SH-SY5Y (cell line): ENCODE data around the gene AMIGO3.

ENCODE experiments used
- GATA2 ChIP-seq: IDR thresholded peaks from 2 replicates; pipeline ENCODE4 v1.6.1; 2011; ENCODE audit warnings: mild to moderate bottlenecking, low read depth, low read length
- GATA3 ChIP-seq: IDR thresholded peaks from 2 replicates; pipeline ENCODE4 v1.6.1; 2011; ENCODE audit warnings: low read depth, mild to moderate bottlenecking, low read length, moderate library complexity

DNA sequence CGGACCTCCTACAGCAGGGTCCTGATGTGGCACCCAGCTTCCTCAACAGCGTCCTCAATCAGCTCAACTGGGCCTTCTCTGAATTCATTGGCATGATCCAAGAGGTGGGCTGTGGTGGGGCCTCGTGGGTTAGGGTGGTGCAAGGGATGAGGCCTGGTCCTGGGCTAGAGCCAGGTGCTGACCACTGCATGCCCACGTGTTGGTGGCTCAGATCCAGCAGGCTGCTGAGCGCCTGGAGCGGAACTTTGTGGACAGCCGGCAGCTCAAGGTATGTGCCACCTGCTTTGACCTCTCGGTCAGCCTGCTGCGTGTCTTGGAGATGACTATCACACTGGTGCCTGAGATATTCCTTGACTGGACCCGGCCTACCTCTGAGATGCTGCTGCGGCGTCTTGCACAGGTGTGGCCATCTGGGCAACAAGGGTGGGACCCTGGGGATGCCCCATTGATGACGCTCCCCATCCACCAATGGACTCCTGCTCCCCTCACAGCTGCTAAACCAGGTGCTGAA lies 3.8 kb downstream of the AMIGO3 start:
- no peak for TF ChIP-seq GATA2
- no peak for TF ChIP-seq GATA3
